WERI-Rb-1 (cell line): ENCODE results near the gene HGFAC.
"Not testable (repeated sequence)": the region's sequence is repeated elsewhere in the genome, so short reads cannot be mapped to it uniquely, and the experiment has no call there.

Experiments used
- DNase-seq: peaks from one replicate; pipeline ENCODE4 v3.0.0-alpha.2; 2020
- H3K27ac ChIP-seq: fragments of 250-450 bp; sonication (Bioruptor Pico); 2 replicates; pipeline ENCODE4 v1.5.1; 2020; ENCODE audit warnings: mild to moderate bottlenecking, moderate library complexity
- H3K27me3 ChIP-seq: fragments of 250-450 bp; sonication (Bioruptor Pico); 2 replicates; pipeline ENCODE4 v1.5.1; 2021; ENCODE audit warnings: mild to moderate bottlenecking, low read depth, moderate library complexity; ENCODE audit not compliant: insufficient read depth, severe bottlenecking
- H3K36me3 ChIP-seq: fragments of 250-450 bp; sonication (Bioruptor Pico); 2 replicates; pipeline ENCODE4 v1.5.1; 2020; ENCODE audit warnings: mild to moderate bottlenecking, moderate library complexity
- H3K4me3 ChIP-seq: 2 replicates; pipeline ENCODE4 v1.5.1; 2011; ENCODE audit warnings: low read depth, mild to moderate bottlenecking, control low read depth, low read length
- H3K9me3 ChIP-seq: fragments of 250-450 bp; sonication (Bioruptor Pico); 2 replicates; pipeline ENCODE4 v1.5.1; 2021; ENCODE audit warnings: mild to moderate bottlenecking, moderate library complexity; ENCODE audit not compliant: severe bottlenecking
- TF ChIP-seq, protein P1 (sequence below): IDR thresholded peaks from 2 replicates; pipeline ENCODE4 v1.5.1; 2011; ENCODE audit warnings: low read depth, mild to moderate bottlenecking, control low read depth, inconsistent platforms, low read length

The HGFAC gene

DNA sequence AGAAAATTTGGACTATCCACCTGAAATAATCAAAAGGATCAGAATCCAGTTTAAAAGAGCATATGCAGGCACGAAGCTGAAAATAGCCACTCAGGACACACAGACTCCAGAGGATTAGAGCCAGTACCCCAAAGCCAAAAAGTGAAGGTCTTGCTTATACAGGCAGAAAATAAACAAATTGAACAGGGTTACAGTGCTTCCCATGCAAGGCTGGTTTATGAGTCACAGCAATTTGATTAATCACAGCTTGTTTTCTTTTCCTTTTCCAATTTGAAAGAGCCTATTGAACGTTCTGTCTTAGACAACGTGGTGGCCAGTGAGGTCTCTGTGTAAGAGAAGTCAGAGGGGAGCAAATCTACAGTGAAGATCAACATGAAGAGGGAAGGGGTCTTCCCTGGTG is 10.2 kb downstream of the HGFAC start:
- H3K27ac ChIP-seq: no peak overlapping the region
- peaks cover 19% of the 10 kb centered on the region for H3K9me3 ChIP-seq
- H3K27me3 ChIP-seq: no peaks in the 10 kb centered on the region
- no peaks in the 10 kb centered on the region for H3K36me3 ChIP-seq
- DNase-seq: no peak
- no peak overlapping the region for H3K4me3 ChIP-seq
- TF ChIP-seq, protein P1, sequence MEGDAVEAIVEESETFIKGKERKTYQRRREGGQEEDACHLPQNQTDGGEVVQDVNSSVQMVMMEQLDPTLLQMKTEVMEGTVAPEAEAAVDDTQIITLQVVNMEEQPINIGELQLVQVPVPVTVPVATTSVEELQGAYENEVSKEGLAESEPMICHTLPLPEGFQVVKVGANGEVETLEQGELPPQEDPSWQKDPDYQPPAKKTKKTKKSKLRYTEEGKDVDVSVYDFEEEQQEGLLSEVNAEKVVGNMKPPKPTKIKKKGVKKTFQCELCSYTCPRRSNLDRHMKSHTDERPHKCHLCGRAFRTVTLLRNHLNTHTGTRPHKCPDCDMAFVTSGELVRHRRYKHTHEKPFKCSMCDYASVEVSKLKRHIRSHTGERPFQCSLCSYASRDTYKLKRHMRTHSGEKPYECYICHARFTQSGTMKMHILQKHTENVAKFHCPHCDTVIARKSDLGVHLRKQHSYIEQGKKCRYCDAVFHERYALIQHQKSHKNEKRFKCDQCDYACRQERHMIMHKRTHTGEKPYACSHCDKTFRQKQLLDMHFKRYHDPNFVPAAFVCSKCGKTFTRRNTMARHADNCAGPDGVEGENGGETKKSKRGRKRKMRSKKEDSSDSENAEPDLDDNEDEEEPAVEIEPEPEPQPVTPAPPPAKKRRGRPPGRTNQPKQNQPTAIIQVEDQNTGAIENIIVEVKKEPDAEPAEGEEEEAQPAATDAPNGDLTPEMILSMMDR: no peak

DNA sequence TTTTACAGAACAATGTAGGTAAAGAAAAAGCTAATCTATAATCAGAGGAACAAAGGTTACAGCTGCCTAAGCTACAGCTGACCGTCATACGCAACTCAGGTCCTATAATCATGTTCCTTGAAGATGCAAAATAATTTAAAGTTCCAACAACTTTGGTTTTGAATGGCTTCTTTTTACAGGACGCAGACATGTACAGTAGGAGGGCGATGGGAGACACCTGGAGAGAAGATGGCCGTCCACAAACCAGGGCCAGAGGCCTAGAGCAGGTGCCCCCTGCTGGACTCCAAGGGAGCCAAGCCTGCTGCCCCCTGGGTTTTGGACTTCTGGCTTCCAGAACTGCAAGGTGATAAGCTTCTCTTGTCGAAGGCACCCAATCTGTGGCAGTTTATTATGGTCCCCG is 10.6 kb downstream of the HGFAC start:
- no peak overlapping the region for H3K4me3 ChIP-seq
- peak; percentile 63 for DNase-seq

DNA sequence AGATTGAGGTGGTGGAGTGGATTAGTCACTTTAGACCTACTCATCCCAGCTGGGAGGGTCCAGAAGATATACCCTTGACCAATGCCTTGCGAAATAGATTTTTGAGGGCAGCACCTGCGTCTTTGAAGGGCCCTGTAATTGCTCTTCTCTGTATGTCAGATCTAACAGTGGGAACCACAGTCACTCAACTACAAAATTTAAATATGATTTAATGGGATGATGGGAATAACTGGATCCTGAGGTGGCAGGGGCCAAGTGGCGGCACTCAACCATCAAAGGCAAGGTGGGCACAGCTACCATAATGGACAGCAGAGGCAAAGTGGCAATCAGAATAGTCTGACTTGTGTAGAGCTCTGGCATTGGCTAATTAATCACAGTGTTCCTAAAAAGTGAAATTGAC is 13.8 kb downstream of the HGFAC start:
- peaks cover 19% of the 10 kb centered on the region for H3K9me3 ChIP-seq

More for the DNA sequence above, 10.6 kb downstream of the HGFAC start:
- Histone ChIP-seq H3K27me3 (no peaks in the 10 kb centered on the region), H3K27ac (no peak overlapping the region), H3K36me3 (no peaks in the 10 kb centered on the region), H3K9me3 (peaks cover 19% of the 10 kb centered on the region)
- TF ChIP-seq, protein P1: peak; percentile 86

GRCh38 chr4:3458371-3458770 is 16.6 kb downstream of the HGFAC start:
- no peak overlapping the region for H3K27ac ChIP-seq
- H3K9me3 ChIP-seq: peaks cover 19% of the 10 kb centered on the region
- TF ChIP-seq, protein P1: no peak
- H3K36me3 ChIP-seq: no peaks in the 10 kb centered on the region
- no peaks in the 10 kb centered on the region for H3K27me3 ChIP-seq
- no peak overlapping the region for H3K4me3 ChIP-seq
- DNase-seq: no peak

More for the DNA sequence above, 13.8 kb downstream of the HGFAC start:
- DNase-seq, H3K27me3 ChIP-seq, H3K27ac ChIP-seq, H3K36me3 ChIP-seq, H3K4me3 ChIP-seq: not testable (repeated sequence)

- not testable (repeated sequence) for H3K36me3 ChIP-seq, DNase-seq, H3K27ac ChIP-seq, H3K4me3 ChIP-seq, H3K27me3 ChIP-seq
- peaks cover 13% of the 10 kb centered on the region for H3K9me3 ChIP-seq
Observed at GRCh38 chr4:3459156-3459555, 17.4 kb downstream of the HGFAC start.

GRCh38 chr4:3460926-3461325 is 19.2 kb downstream of the HGFAC start:
- Histone ChIP-seq H3K27ac (no peak overlapping the region), H3K4me3 (no peak overlapping the region), H3K36me3 (no peaks in the 10 kb centered on the region), H3K9me3 (no peaks in the 10 kb centered on the region), H3K27me3 (no peaks in the 10 kb centered on the region)
- DNase-seq: no peak
- TF ChIP-seq, protein P1: no peak

DNA sequence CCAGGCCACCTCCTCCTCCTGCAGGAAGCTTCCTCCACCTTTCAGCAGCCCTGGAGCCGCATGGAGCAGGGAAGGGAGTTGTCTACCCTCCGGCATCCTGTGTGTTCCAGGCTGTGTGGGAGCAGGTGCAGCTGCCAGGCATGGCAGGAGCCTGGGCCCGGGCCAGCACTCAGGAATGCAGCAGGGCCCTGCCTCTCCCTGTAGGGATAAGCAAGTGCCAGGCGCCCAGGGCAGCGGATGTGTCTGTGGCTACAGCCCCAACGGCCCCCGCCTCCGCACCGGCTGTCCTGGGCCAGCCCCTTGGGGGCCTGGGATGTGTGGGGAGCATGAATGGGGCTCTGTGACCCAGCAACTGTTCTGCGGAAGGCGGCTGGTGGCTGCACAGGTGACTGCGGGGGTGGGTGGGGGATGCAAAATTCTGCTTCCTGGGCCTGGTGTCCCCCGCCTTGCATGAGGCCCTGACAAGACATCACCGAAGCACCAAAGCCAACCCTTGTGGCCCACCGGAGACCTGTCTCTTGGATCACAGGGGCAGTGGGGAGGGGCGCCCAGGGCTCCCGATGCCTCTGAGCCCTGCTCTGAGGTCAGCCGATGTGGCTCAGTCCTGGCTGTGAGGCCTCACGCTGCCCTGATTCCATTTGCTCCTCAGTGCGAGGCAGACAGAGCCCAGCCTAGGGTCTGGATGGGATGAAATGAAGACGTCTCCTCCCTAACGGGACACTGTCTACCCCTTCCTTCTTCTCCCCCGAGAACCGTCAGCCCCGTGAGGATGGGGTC is 19.9 kb downstream of the HGFAC start:
- no peak overlapping the region for H3K4me3 ChIP-seq
- TF ChIP-seq, protein P1: no peak
- DNase-seq: no peak
- no peak overlapping the region for H3K27ac ChIP-seq
- no peaks in the 10 kb centered on the region for H3K27me3 ChIP-seq
- H3K36me3 ChIP-seq: no peaks in the 10 kb centered on the region
- no peaks in the 10 kb centered on the region for H3K9me3 ChIP-seq
